OCI-LY7 (cell line): ENCODE measurements around the gene TOP2B.

Experiments
- CTCF ChIP-seq: fragments of 200-600 bp; sonication (generic); conservative IDR thresholded peaks from 2 replicates; pipeline ENCODE4 v1.5.1; 2014; ENCODE audit warnings: mild to moderate bottlenecking, antibody characterized with exemption, low read length, moderate library complexity, mixed read lengths
- EZH2phosphoT487 ChIP-seq: fragments of 200-600 bp; sonication (generic); IDR thresholded peaks from 2 replicates; pipeline ENCODE4 v1.6.1; 2018; ENCODE audit warnings: low read depth, borderline replicate concordance, mild to moderate bottlenecking, mixed run types, antibody characterized with exemption, low read length, moderate library complexity, mixed read lengths

- TF ChIP-seq CTCF (no peak), EZH2phosphoT487 (no peak)
These were observed 53.5 kb downstream of the TOP2B start for GRCh38 chr3:25611193-25611592.
